Central memory CD8-positive, alpha-beta T cell (primary cell): ENCODE results near the gene CLEC4M.
A peak's percentile ranks its signal among the peaks of the same experiment; 100 is the strongest.

Experiments used
- ATAC-seq: fragments of 150-1000 bp; cut with Tn5 transposase; replicated peaks from 2 replicates; pipeline ENCODE4 v1.10.0; 2022; ENCODE audit warnings: mild to moderate bottlenecking, moderate FRiP score, moderate number of reproducible peaks; ENCODE audit not compliant: poor library complexity, severe bottlenecking; ENCODE audit errors: extremely low read depth
- DNase-seq, 2 donors: peaks; one replicate each; pipeline ENCODE4 v3.0.0; 2021; ENCODE audit warnings: low spot score in 2 of 2
- H3K27ac Mint-ChIP-seq: one replicate; pipeline ENCODE4 v1.8.0; 2022; ENCODE audit warnings: low read depth, mild to moderate bottlenecking, moderate library complexity, mixed read lengths
- H3K27me3 Mint-ChIP-seq: one replicate; pipeline ENCODE4 v1.8.0; 2022; ENCODE audit warnings: mixed read lengths
- H3K36me3 Mint-ChIP-seq: one replicate; pipeline ENCODE4 v1.8.0; 2022; ENCODE audit warnings: mild to moderate bottlenecking, moderate library complexity, mixed read lengths; ENCODE audit not compliant: insufficient read depth
- H3K4me1 Mint-ChIP-seq: one replicate; pipeline ENCODE4 v1.8.0; 2022; ENCODE audit warnings: mixed read lengths
- H3K4me3 Mint-ChIP-seq: one replicate; pipeline ENCODE4 v1.8.0; 2022; ENCODE audit warnings: mild to moderate bottlenecking, moderate library complexity, mixed read lengths
- H3K9me3 Mint-ChIP-seq: one replicate; pipeline ENCODE4 v1.8.0; 2022; ENCODE audit warnings: mixed read lengths

Gene CLEC4M

DNA sequence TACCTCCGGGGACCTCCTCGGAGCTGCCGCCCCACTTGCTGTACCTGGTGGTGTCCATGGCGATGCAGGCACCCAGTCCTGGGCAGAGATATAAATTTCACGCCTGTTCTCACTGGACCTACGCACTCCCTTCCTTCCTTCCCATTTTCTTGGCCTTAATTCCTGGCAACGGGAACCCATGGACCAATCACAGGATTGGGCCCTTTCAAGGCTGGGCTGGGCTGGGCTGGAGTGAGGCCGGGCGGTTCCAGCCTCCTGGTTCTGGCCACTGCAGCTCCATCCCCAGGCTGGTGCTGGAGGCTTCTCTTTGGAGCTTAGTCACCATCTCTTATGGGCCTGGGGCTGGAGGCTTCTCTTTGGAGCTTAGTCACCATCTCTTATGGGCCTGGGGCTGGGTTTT lies 31.0 kb upstream of the CLEC4M start, which contains the start of gene CLEC4G:
CLEC4G (minus strand) TSS at position 66 of the 400 bp plus-strand sequence; CDS start at position 58, 8 bp downstream.
- peaks cover 88% of the 10 kb centered on the region for H3K27me3 Mint-ChIP-seq
- H3K27ac Mint-ChIP-seq, result no peak within 1 kb of the TSS
- peaks cover 10% of the 10 kb centered on the region for H3K4me1 Mint-ChIP-seq
- no peak for DNase-seq
- H3K36me3 Mint-ChIP-seq, result peaks cover 1% of the 10 kb centered on the region
- ATAC-seq, result no peak
- no peak within 1 kb of the TSS for H3K4me3 Mint-ChIP-seq
- no peaks in the 10 kb centered on the region for H3K9me3 Mint-ChIP-seq

DNA sequence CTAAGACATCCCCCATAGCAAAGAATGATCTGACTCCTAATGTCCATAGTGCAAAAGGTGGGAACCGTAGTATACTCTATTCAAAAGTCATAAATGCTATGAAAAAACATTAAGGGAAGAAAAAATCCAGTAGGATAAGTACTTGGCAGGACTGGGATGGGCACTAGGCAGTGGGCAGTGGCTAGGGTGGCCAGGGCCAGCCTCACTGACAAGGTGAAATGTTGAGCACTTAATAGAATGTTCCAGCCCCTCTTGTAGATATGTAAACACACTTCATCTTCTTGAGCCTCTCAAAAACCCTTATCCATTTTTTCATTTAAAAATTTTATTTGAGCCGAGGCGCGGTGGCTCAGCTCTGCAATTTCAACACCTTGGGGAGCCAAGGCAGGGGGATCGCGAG lies 29.7 kb upstream of the CLEC4M start:
- no peaks in the 10 kb centered on the region for H3K9me3 Mint-ChIP-seq
- no peak overlapping the region for H3K27ac Mint-ChIP-seq
- no peak overlapping the region for H3K4me3 Mint-ChIP-seq
- H3K4me1 Mint-ChIP-seq, result peaks cover 6% of the 10 kb centered on the region
- peaks cover 85% of the 10 kb centered on the region for H3K27me3 Mint-ChIP-seq
- DNase-seq, result no peak
- H3K36me3 Mint-ChIP-seq, result peaks cover 3% of the 10 kb centered on the region
- ATAC-seq, result no peak

DNA sequence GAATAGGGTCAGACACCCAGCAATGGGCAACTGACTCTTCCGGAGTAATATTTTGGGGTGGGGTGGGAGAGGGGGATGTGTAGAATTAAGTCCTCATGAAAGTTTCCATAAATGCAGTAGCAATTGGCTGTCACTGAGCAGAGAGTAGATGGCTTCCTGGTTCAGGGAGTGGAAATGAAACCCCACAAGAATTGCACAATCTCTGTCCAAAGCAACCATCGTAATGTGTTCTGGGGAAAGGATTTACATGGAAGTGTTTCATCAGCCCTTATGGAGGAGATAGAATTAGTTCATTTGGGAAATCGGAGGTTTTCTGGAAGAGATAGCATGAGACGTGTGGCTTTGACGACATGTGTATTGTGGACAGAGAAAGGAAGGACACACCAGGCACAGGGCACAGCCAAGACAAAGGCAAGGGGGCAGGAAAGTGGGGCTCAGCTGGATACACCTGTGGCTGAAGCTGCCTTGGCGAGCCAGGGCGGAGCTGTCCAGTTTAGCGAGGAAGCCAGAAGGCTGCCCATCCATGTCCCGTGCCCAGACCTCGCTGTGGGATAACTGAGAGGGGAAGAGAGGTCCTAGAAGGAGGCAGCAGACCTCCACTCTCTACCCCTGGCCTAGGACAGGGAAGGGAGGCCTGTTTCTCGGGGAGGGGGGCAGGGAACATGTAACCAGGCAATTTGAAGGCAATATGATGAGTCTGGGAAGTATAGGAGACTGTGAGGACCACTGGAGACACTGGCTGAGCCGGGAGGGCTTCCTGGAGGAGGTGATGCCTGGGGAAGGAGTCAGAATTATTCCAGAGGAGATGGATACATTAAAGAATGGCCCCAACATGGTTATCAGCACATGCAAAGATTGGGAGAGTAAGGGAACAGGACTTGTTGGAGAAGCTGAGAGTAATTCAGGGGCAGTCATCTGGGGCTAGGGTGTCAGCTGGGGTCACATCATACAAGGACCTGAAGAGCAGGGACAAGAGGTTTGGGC lies 28.5 kb upstream of the CLEC4M start:
- Mint-ChIP-seq H3K36me3 (peaks cover 3% of the 10 kb centered on the region), H3K4me3 (no peak overlapping the region), H3K27me3 (peaks cover 74% of the 10 kb centered on the region), H3K4me1 (peaks cover 5% of the 10 kb centered on the region), H3K9me3 (no peaks in the 10 kb centered on the region), H3K27ac (no peak overlapping the region)
- DNase-seq (no peak), ATAC-seq (no peak)

DNA sequence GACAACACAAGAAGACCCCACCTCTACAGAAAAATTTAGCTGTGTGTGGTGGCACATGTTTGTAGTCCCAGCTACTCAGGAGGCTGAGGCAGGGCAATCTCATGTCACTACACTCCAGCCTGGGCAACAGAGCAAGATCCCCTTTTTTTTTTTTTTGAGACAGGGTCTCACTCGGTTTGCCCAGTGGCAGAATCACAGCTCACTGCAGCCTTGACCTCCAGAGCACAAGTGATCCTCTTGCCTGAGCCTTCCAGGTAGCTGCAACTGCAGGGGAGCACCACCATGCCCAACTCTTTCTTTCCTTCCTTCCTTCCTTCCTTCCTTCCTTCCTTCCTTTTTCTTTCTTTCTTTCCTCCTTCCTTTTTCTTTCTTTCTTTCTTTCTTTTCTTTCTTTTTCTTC lies 26.9 kb upstream of the CLEC4M start:
- Mint-ChIP-seq H3K27ac (peak overlapping the region; percentile 53), H3K36me3 (peaks cover 2% of the 10 kb centered on the region), H3K27me3 (peaks cover 58% of the 10 kb centered on the region), H3K9me3 (no peaks in the 10 kb centered on the region), H3K4me1 (peaks cover 5% of the 10 kb centered on the region), H3K4me3 (no peak overlapping the region)
- ATAC-seq (no peak), DNase-seq (no peak)

DNA sequence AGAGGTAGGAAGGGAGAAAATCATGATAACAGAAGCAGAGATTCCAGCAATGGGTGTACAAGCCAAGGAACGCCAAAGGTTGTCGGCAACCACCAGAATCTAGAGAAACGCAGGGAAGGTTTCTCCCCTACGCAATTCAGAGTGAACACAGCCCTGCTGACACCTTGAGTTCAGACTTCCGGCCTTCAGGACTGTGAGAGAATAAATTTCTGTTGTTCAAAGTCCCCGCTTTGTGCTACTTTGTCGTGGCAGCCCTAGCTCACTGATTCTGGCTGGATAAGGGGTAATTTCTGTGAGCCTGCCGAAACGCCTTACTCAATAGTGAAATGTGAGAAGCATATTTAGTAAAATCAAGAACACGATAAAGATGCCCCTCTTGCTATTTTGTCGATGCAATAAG lies 25.8 kb upstream of the CLEC4M start:
- H3K36me3 Mint-ChIP-seq, result peaks cover 2% of the 10 kb centered on the region
- H3K27ac Mint-ChIP-seq, result no peak overlapping the region
- DNase-seq (no peak), ATAC-seq (no peak)
- peaks cover 47% of the 10 kb centered on the region for H3K27me3 Mint-ChIP-seq
- no peak overlapping the region for H3K4me3 Mint-ChIP-seq
- no peaks in the 10 kb centered on the region for H3K9me3 Mint-ChIP-seq
- peaks cover 5% of the 10 kb centered on the region for H3K4me1 Mint-ChIP-seq

DNA sequence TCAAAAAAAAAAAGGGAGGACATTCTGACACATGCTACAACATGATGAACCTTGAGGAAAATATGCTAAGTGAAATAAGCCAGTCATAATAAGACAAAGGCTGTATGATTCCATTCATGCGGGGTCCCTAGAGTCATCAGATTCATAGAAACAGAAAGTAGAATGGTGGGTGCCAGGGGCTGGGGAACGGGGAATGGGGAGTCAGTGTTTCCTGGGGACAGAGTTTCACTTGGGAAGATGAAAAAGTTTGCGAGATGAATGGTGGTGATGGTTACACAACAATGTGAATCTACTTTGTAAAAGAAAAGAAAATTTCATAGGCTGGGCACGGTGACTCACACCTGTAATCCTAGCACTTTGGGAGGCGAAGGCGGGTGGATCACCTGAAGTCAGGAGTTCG lies 25.0 kb upstream of the CLEC4M start:
- Mint-ChIP-seq H3K4me1 (peaks cover 5% of the 10 kb centered on the region), H3K27me3 (peaks cover 39% of the 10 kb centered on the region), H3K4me3 (no peak overlapping the region), H3K36me3 (peaks cover 2% of the 10 kb centered on the region), H3K27ac (no peak overlapping the region), H3K9me3 (no peaks in the 10 kb centered on the region)
- no peak for DNase-seq
- no peak for ATAC-seq

DNA sequence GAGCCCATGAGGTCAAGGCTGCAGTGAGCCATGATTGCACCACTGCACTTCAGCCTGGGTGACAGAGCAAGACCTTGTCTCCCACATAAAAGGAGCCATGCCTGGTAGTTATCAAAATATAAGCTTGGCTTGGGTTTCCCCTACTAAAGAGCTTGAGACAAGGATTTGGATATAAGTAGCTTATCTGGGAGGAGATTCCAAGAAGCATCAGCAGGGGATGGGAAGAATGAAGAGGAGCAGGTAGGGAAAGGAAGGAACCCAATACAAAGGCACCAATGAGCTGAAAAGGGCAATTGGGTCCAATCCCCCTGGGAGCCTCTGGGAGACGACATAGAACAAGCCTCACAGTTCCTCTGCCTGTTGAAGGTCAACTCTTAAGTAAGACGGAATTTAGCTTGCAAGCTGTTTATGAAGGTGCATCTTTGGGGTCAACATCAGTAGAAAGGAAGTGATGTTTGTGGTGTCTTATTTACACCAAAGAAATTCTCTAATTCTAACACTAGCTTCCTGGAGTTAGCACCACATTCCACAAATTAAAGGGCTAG lies 23.8 kb upstream of the CLEC4M start:
- Mint-ChIP-seq H3K27me3 (peaks cover 29% of the 10 kb centered on the region), H3K4me1 (peaks cover 3% of the 10 kb centered on the region), H3K4me3 (no peak overlapping the region), H3K9me3 (no peaks in the 10 kb centered on the region), H3K27ac (no peak overlapping the region), H3K36me3 (peaks cover 2% of the 10 kb centered on the region)
- ATAC-seq (no peak), DNase-seq (no peak)

DNA sequence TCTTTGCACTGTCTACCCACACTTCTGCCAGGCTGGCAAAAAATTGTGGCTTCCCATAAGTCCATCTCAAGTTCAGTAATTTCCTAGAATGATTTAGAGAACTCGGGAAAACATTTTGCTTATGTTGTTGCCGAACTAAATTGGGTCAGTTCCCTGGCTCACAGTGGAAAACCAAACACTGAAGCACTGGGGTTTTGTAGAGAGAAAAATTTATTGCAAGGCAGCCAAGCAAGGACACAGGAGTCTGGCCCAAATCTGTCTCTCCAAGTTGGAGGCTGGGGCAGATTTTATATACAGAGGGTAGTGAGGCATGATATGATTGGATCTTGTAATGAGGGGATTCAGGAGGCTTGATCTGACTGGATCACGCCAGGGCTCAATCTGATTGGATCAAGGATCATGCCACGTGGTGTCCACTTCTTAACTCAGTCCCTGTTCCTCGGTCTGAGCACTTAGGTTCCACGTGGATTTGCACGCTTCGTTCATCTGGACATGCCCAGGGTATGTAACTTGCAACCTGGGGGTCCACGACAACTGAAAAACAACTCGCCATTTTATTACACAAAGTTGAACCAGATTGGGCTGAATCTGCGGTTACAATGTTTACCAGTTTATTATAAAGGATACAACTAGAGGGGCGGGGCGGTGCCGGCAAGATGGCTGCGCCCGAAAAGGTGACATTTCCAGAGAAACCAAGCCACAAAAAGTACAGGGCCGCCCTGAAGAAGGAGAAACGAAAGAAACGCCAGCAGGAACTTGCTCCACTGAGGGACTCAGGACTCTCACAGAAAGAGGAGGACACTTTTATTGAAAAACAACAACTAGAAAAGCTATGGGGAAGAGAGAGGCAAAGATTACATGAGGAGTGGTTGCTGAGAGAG lies 23.0 kb upstream of the CLEC4M start:
- H3K4me1 Mint-ChIP-seq, result no peaks in the 10 kb centered on the region
- no peak overlapping the region for H3K27ac Mint-ChIP-seq
- ATAC-seq, result no peak
- no peak overlapping the region for H3K4me3 Mint-ChIP-seq
- H3K9me3 Mint-ChIP-seq, result no peaks in the 10 kb centered on the region
- H3K36me3 Mint-ChIP-seq, result peaks cover 2% of the 10 kb centered on the region
- peaks cover 22% of the 10 kb centered on the region for H3K27me3 Mint-ChIP-seq
- no peak for DNase-seq

DNA sequence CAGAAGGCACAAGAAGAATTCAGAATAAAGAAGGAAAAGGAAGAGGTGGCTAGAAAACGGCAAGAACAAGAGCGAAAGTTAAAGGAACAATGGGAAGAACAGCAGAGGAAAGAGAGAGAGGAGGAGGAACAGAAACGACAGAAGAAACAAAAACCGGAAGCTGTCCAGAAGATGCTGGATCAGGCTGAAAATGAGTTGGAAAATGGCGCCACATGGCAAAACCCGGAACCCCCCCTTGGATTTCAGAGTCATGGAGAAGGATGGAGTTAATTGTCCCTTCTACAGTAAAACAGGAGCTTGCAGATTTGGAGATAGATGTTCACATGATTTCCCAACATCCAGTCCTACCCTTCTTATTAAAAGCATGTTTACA lies 22.4 kb upstream of the CLEC4M start:
- peaks cover 2% of the 10 kb centered on the region for H3K36me3 Mint-ChIP-seq
- DNase-seq, result no peak

DNA sequence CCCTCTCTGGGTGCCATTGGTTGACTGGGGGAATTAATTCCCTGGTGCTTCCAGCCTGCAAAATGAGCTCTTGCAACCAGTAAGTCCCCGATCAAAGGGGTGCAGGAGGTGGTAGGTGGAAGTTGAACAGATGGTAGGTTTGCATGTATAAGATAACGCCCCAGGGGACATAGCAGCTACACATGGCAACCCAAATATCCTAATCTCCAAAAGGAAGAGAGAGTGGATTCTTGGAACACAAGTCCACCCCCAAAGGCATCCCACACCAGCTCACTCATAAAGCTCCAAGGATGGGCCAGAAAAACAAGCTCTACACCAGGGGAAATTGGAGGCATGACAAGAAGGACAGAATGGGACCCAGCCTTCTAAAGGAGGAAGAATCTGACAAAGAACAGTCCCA lies 20.5 kb upstream of the CLEC4M start:
- H3K4me1 Mint-ChIP-seq, result no peaks in the 10 kb centered on the region
- ATAC-seq (no peak), DNase-seq (no peak)
- peaks cover 2% of the 10 kb centered on the region for H3K36me3 Mint-ChIP-seq
- no peak overlapping the region for H3K27ac Mint-ChIP-seq
- no peak overlapping the region for H3K4me3 Mint-ChIP-seq
- peaks cover 13% of the 10 kb centered on the region for H3K27me3 Mint-ChIP-seq
- no peaks in the 10 kb centered on the region for H3K9me3 Mint-ChIP-seq

More for the DNA sequence above, 22.4 kb upstream of the CLEC4M start:
- no peak for ATAC-seq
- H3K27ac Mint-ChIP-seq, result no peak overlapping the region
- H3K9me3 Mint-ChIP-seq, result no peaks in the 10 kb centered on the region
- no peaks in the 10 kb centered on the region for H3K4me1 Mint-ChIP-seq
- peaks cover 22% of the 10 kb centered on the region for H3K27me3 Mint-ChIP-seq
- H3K4me3 Mint-ChIP-seq, result no peak overlapping the region

DNA sequence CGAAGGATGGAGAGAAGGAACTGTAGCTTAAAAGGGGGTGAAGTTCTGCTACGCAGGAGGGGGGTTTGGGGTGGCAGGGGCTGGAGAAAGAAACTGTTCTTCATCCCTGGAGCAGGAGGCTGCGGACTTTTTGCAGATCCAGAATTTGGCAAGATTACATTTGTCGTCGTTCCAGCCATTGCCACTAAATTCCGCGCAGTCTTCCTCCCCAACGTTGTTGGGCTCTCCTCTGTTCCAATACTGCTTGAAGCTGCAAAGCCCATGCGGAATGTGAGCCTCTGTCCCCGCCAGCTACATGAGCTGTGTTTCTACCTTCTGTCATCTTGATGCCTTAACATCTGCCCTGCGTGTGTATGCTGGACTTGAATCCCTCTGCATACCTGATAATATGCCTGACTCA lies 20.1 kb upstream of the CLEC4M start:
- no peak for DNase-seq
- Mint-ChIP-seq H3K4me1 (no peaks in the 10 kb centered on the region), H3K36me3 (peaks cover 2% of the 10 kb centered on the region), H3K9me3 (peaks cover 3% of the 10 kb centered on the region), H3K27me3 (peaks cover 13% of the 10 kb centered on the region), H3K27ac (no peak overlapping the region), H3K4me3 (no peak overlapping the region)
- no peak for ATAC-seq

DNA sequence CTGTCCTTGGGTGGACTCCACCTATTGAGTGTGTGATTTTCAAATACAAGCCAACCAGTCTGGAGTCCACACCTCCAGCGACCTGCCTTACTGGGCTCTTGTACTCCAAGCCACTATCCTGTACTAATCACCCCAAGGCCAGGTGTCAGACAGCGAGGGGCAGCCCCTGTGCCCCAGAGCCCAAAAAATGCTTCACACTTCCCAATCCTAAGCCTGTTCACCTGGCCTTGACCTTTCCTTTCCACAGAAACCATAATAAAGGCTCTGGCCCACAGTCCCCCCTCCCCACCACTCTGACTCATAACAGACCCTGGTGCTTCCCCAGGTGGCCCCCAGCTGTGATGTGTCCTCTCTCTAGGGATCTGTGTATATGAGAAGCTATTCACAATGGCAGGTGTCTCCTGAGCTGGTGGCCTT lies 19.6 kb upstream of the CLEC4M start:
- no peak overlapping the region for H3K4me3 Mint-ChIP-seq
- peaks cover 2% of the 10 kb centered on the region for H3K36me3 Mint-ChIP-seq
- peaks cover 6% of the 10 kb centered on the region for H3K9me3 Mint-ChIP-seq
- ATAC-seq (no peak), DNase-seq (no peak)
- H3K27me3 Mint-ChIP-seq, result peaks cover 16% of the 10 kb centered on the region
- no peaks in the 10 kb centered on the region for H3K4me1 Mint-ChIP-seq
- H3K27ac Mint-ChIP-seq, result no peak overlapping the region
